Astrocyte (in vitro differentiated cells and primary cell): ENCODE measurements around the gene GP2. TPM values are rescaled to one million over a fixed set of nuclear protein-coding genes. Genes with fewer than 3 reads are reported as not detected.

Experiments
- DNase-seq: peaks from one replicate; pipeline ENCODE4 v3.0.0-alpha.2; 2010; ENCODE audit warnings: low read depth
- FAIRE-seq: peaks from 2 replicates; lab custom pipeline; 2011; peaks lifted over from hg19 to GRCh38; lab: Jason Lieb, UNC
- H2AFZ ChIP-seq: 2 replicates; pipeline ENCODE4 v1.6.0; 2012; ENCODE audit warnings: low read depth, low read length, inconsistent platforms
- H3K27ac ChIP-seq: 2 replicates; pipeline ENCODE4 v1.5.1; 2011; ENCODE audit warnings: low read depth, low read length, inconsistent platforms
- H3K27me3 ChIP-seq: 2 replicates; pipeline ENCODE4 v1.6.0; 2011; ENCODE audit warnings: low read length, inconsistent platforms; ENCODE audit not compliant: insufficient read depth
- H3K36me3 ChIP-seq: 2 replicates; pipeline ENCODE4 v1.5.1; 2011; ENCODE audit warnings: low read length, inconsistent platforms; ENCODE audit not compliant: insufficient read depth
- H3K4me1 ChIP-seq: 2 replicates; pipeline ENCODE4 v1.5.1; 2011; ENCODE audit warnings: low read length, inconsistent platforms; ENCODE audit not compliant: insufficient read depth
- H3K4me2 ChIP-seq: 2 replicates; pipeline ENCODE4 v1.6.0; 2012; ENCODE audit warnings: low read length, inconsistent platforms
- H3K4me3 ChIP-seq: 2 replicates; pipeline ENCODE4 v1.5.1; 2011; ENCODE audit warnings: low read depth, mild to moderate bottlenecking, low read length, inconsistent platforms; ENCODE audit not compliant: insufficient read depth
- H3K79me2 ChIP-seq: 2 replicates; pipeline ENCODE4 v1.6.0; 2012; ENCODE audit warnings: mild to moderate bottlenecking, low read length, inconsistent platforms; ENCODE audit not compliant: insufficient read depth
- H3K9ac ChIP-seq: 2 replicates; pipeline ENCODE4 v1.6.0; 2012; ENCODE audit warnings: mild to moderate bottlenecking, low read length, inconsistent platforms
- H3K9me3 ChIP-seq: 2 replicates; pipeline ENCODE4 v1.5.1; 2012; ENCODE audit warnings: low read depth, mild to moderate bottlenecking, low read length, inconsistent platforms; ENCODE audit not compliant: insufficient read depth
- H4K20me1 ChIP-seq: 2 replicates; pipeline ENCODE4 v1.6.0; 2012; ENCODE audit warnings: low read length, inconsistent platforms; ENCODE audit not compliant: insufficient read depth
- H3K27ac Mint-ChIP-seq: one replicate; pipeline ENCODE4 v1.8.0; 2021; ENCODE audit warnings: mild to moderate bottlenecking, mixed read lengths; ENCODE audit not compliant: unreplicated experiment
- H3K27me3 Mint-ChIP-seq: one replicate; pipeline ENCODE4 v1.8.0; 2021; ENCODE audit warnings: low read depth, mixed read lengths; ENCODE audit not compliant: unreplicated experiment
- H3K36me3 Mint-ChIP-seq: one replicate; pipeline ENCODE4 v1.8.0; 2021; ENCODE audit warnings: low read depth, mixed read lengths; ENCODE audit not compliant: unreplicated experiment
- H3K4me1 Mint-ChIP-seq: one replicate; pipeline ENCODE4 v1.8.0; 2021; ENCODE audit warnings: low read depth, mixed read lengths; ENCODE audit not compliant: unreplicated experiment
- H3K4me3 Mint-ChIP-seq: one replicate; pipeline ENCODE4 v1.8.0; 2021; ENCODE audit warnings: mild to moderate bottlenecking, moderate library complexity, mixed read lengths; ENCODE audit not compliant: unreplicated experiment
- H3K9me3 Mint-ChIP-seq: one replicate; pipeline ENCODE4 v1.8.0; 2021; ENCODE audit warnings: mild to moderate bottlenecking, mixed read lengths; ENCODE audit not compliant: unreplicated experiment
- CTCF ChIP-seq: IDR thresholded peaks from 2 replicates; pipeline ENCODE4 v1.5.1; 2011; ENCODE audit warnings: low read depth, mild to moderate bottlenecking, inconsistent platforms, low read length, moderate library complexity; ENCODE audit not compliant: insufficient read depth
- EZH2 ChIP-seq: IDR thresholded peaks from 2 replicates; pipeline ENCODE4 v1.6.1; 2012; ENCODE audit warnings: mild to moderate bottlenecking, low read length, inconsistent platforms; ENCODE audit not compliant: insufficient read depth
- total RNA-seq: library from RNA; stranded (reverse); gene quantifications from 2 replicates; pipeline ENCODE4 v1.2.1, GENCODE V29; 2021

GP2 gene
- total RNA-seq, 1 donor from 2014 or later: not detected

- H3K27ac ChIP-seq: no peak overlapping the region
- Mint-ChIP-seq H3K27me3 (peaks cover 27% of the 10 kb centered on the region), H3K4me1 (no peaks in the 10 kb centered on the region), H3K27ac (no peak overlapping the region), H3K36me3 (no peaks in the 10 kb centered on the region), H3K4me3 (no peak overlapping the region), H3K9me3 (peaks cover 3% of the 10 kb centered on the region)
- no peaks in the 10 kb centered on the region for H3K4me1 ChIP-seq
- H3K27me3 ChIP-seq: no peaks in the 10 kb centered on the region
- no peak overlapping the region for H2AFZ ChIP-seq
- no peaks in the 10 kb centered on the region for H3K9me3 ChIP-seq
- no peak overlapping the region for H3K9ac ChIP-seq
- H3K36me3 ChIP-seq: no peaks in the 10 kb centered on the region
- no peak for DNase-seq
- no peaks in the 10 kb centered on the region for H4K20me1 ChIP-seq
- no peak for FAIRE-seq
- H3K4me3 ChIP-seq: no peak overlapping the region
- H3K79me2 ChIP-seq: no peaks in the 10 kb centered on the region
- no peak overlapping the region for H3K4me2 ChIP-seq
- TF ChIP-seq EZH2 (no peak), CTCF (no peak)
These were observed 27.9 kb upstream of the GP2 start for GRCh38 chr16:20355114-20355782.

DNA sequence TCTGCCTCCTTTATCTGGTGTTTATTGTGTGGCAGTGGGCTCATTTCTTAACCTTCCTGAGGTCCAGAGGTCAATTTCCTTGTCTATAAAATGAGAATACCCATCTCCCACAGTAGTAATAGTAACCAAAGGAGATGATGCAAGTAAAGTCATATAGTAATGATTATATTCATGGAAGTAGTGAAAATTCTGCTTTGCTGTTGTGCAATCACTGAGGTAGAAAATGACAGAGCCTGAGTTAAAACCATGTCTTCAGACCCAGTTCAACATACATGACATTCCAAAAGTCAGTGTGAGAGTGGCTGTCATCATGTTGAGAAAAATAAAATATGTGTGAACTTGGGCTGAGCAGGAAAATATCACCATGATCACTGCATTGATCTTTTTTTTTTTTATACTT lies 26.1 kb upstream of the GP2 start:
- no peak overlapping the region for H3K4me3 Mint-ChIP-seq
- H2AFZ ChIP-seq: no peak overlapping the region
- H3K79me2 ChIP-seq: no peaks in the 10 kb centered on the region
- H3K27ac ChIP-seq: no peak overlapping the region
- TF ChIP-seq EZH2: no peak
- no peak for TF ChIP-seq CTCF
- no peak for FAIRE-seq
- no peaks in the 10 kb centered on the region for H3K27me3 ChIP-seq
- no peak overlapping the region for H3K4me2 ChIP-seq
- no peaks in the 10 kb centered on the region for H3K36me3 Mint-ChIP-seq
- H4K20me1 ChIP-seq: no peaks in the 10 kb centered on the region
- H3K9me3 ChIP-seq: no peaks in the 10 kb centered on the region
- H3K9ac ChIP-seq: no peak overlapping the region
- H3K36me3 ChIP-seq: no peaks in the 10 kb centered on the region
- H3K27me3 Mint-ChIP-seq: peaks cover 22% of the 10 kb centered on the region
- H3K27ac Mint-ChIP-seq: no peak overlapping the region
- H3K9me3 Mint-ChIP-seq: peaks cover 3% of the 10 kb centered on the region
- no peaks in the 10 kb centered on the region for H3K4me1 ChIP-seq
- H3K4me3 ChIP-seq: no peak overlapping the region
- H3K4me1 Mint-ChIP-seq: no peaks in the 10 kb centered on the region
- DNase-seq: no peak

DNA sequence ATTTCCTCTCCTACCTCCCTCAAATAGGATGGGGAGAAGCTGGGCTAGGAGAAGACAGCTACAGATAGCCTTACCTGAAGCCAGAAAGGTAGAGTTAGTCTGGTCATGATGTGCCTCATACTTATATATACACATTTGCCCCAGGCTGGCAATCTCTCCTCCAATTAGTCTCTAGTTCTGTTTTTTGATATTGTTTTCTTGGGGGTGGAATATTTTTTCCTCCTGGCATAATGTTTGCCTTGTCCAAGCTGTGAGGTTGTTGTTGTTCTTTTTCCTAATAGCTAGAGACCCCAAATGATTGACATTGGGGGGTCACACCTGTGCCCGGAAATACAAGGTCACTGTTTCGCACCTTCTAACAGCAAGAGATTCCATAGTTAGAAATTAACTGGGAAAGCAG lies 25.3 kb upstream of the GP2 start, which contains the start of gene UMOD:
UMOD (minus strand) TSS at position 101 of the 400 bp plus-strand sequence. CDS start 1,978 bp downstream, outside the sequence.
- Mint-ChIP-seq H3K9me3 (peaks cover 3% of the 10 kb centered on the region), H3K27ac (no peak within 1 kb of the TSS), H3K4me1 (no peaks in the 10 kb centered on the region), H3K27me3 (peaks cover 22% of the 10 kb centered on the region), H3K4me3 (no peak within 1 kb of the TSS), H3K36me3 (no peaks in the 10 kb centered on the region)
- Histone ChIP-seq H3K4me2 (no peak within 1 kb of the TSS), H3K9ac (no peak within 1 kb of the TSS), H4K20me1 (no peaks in the 10 kb centered on the region), H3K9me3 (no peaks in the 10 kb centered on the region), H3K27ac (no peak within 1 kb of the TSS), H3K27me3 (no peaks in the 10 kb centered on the region), H3K79me2 (no peaks in the 10 kb centered on the region), H2AFZ (no peak within 1 kb of the TSS), H3K4me1 (no peaks in the 10 kb centered on the region), H3K36me3 (no peaks in the 10 kb centered on the region), H3K4me3 (no peak within 1 kb of the TSS)
- TF ChIP-seq CTCF (no peak), EZH2 (no peak)
- FAIRE-seq (no peak), DNase-seq (no peak)
